GOT3 (cell line): ENCODE measurements around the gene ZDHHC11.

Source experiments
- DNase-seq: peaks from one replicate; lab custom pipeline; 2025; ENCODE audit warnings: mixed read lengths; lab: John Stamatoyannopoulos, UW

The ZDHHC11 gene

GRCh38 chr5:746258-746761 lies 104.5 kb downstream of the ZDHHC11 start:
- DNase-seq, result no peak
